Panc1 (cell line): Measurements from ENCODE around the gene PPARD. TPM values are rescaled to one million over a fixed set of nuclear protein-coding genes. Genes with fewer than 3 reads are reported as not detected.

Source experiments
- ATAC-seq: fragments of 200-7000 bp; cut with Tn5 transposase; 2 replicates; pipeline ENCODE4 v1.9.1; 2020; ENCODE audit warnings: mild to moderate bottlenecking, moderate library complexity
- BruUV-seq: library from RNA; stranded (reverse); fragments of 400-500 nt; replicated peaks from 2 replicates; lab custom pipeline; 2021; lab: Mats Ljungman, UMichigan
- CTCF ChIA-PET: fragments of 300-600 bp; sonication (Branson Sonifier 250); formaldehyde crosslinking; loops from one replicate; lab custom pipeline; 2022; ENCODE audit warnings: antibody characterized with exemption; lab: Charles Lee
- POLR2A ChIA-PET: fragments of 300-600 bp; sonication (Branson Sonifier 250); formaldehyde crosslinking; loops from one replicate; lab custom pipeline; 2022; ENCODE audit warnings: antibody characterized with exemption; lab: Charles Lee
- DNase-seq: peaks from one replicate; pipeline ENCODE4 v3.0.0-alpha.2; 2010; ENCODE audit warnings: low read depth, low spot score
- H3K27ac ChIP-seq: 2 replicates; pipeline ENCODE4 v1.5.1; 2011; ENCODE audit warnings: mild to moderate bottlenecking, low read length, inconsistent platforms
- H3K27me3 ChIP-seq: fragments of 200-500 bp; sonication (Bioruptor generic); 2 replicates; pipeline ENCODE4 v1.6.0; 2014; ENCODE audit warnings: low read length, inconsistent platforms; ENCODE audit not compliant: control insufficient read depth, insufficient read depth
- H3K36me3 ChIP-seq: fragments of 200-500 bp; sonication (Bioruptor generic); 2 replicates; pipeline ENCODE4 v1.5.1; 2014; ENCODE audit warnings: inconsistent platforms, mild to moderate bottlenecking, low read length, moderate library complexity; ENCODE audit not compliant: control insufficient read depth, insufficient read depth
- H3K4me1 ChIP-seq: 2 replicates; pipeline ENCODE4 v1.5.1; 2011; ENCODE audit warnings: inconsistent platforms, mild to moderate bottlenecking, low read length, moderate library complexity; ENCODE audit not compliant: control insufficient read depth, insufficient read depth
- H3K4me3 ChIP-seq, 2 experiments: 2 replicates each; pipeline ENCODE4 v1.5.1; 2011 to 2012; ENCODE audit warnings: low read depth in 2 of 2, low read length in 2 of 2, mild to moderate bottlenecking in 2 of 2, inconsistent platforms in 1 of 2, moderate library complexity in 1 of 2
- H3K9me3 ChIP-seq: fragments of 200-500 bp; sonication (Bioruptor generic); 2 replicates; pipeline ENCODE4 v1.5.1; 2014; ENCODE audit warnings: low read depth, mild to moderate bottlenecking, inconsistent platforms, low read length, moderate library complexity; ENCODE audit not compliant: control insufficient read depth, insufficient read depth
- POLR2AphosphoS5 ChIP-seq: IDR thresholded peaks from 2 replicates; pipeline ENCODE4 v1.6.1; 2012; ENCODE audit warnings: mild to moderate bottlenecking, low read depth, low read length, moderate library complexity
- SIN3A ChIP-seq: IDR thresholded peaks from 2 replicates; pipeline ENCODE4 v1.6.1; 2012; ENCODE audit warnings: low read depth, mild to moderate bottlenecking, low read length, moderate library complexity, borderline replicate concordance; ENCODE audit not compliant: insufficient read depth
- TCF7L2 ChIP-seq: IDR thresholded peaks from 2 replicates; pipeline ENCODE4 v1.6.1; 2011; ENCODE audit warnings: mild to moderate bottlenecking, low read depth, low read length, inconsistent platforms
- in situ Hi-C: cut with HindIII; loops from 2 replicates; pipeline ENCODE4 v1.10.0; 2016; ENCODE audit warnings: low sequenced_read_pairs, low pct_unique_long_range_greater_than_20kb
- intact Hi-C: fragments of 100-400 bp; cut with micrococcal nuclease; formaldehyde crosslinking; loops from one replicate; pipeline ENCODE4 v1.10.0; 2022; ENCODE audit not compliant: unreplicated experiment
- total RNA-seq: library from RNA; stranded (reverse); gene quantifications from one replicate; pipeline ENCODE4 v1.2.1, GENCODE V29; 2021; ENCODE audit not compliant: unreplicated experiment
- TF ChIP-seq, protein P1 (sequence below), 2 experiments: IDR thresholded peaks; 2 replicates each; pipeline ENCODE4 v1.6.1; 2011 to 2012; ENCODE audit warnings: low read depth in 2 of 2, control low read depth in 1 of 2, low read length in 1 of 2, mild to moderate bottlenecking in 1 of 2, moderate library complexity in 1 of 2; ENCODE audit not compliant: insufficient read depth in 1 of 2
- TF ChIP-seq, protein P2 (sequence below): fragments of 450-650 bp; IDR thresholded peaks from 2 replicates; pipeline ENCODE4 v1.5.1; 2017; ENCODE audit warnings: mild to moderate bottlenecking

PPARD gene
- total RNA-seq, 1 experiment from 2014 or later: 14.4 TPM

DNA sequence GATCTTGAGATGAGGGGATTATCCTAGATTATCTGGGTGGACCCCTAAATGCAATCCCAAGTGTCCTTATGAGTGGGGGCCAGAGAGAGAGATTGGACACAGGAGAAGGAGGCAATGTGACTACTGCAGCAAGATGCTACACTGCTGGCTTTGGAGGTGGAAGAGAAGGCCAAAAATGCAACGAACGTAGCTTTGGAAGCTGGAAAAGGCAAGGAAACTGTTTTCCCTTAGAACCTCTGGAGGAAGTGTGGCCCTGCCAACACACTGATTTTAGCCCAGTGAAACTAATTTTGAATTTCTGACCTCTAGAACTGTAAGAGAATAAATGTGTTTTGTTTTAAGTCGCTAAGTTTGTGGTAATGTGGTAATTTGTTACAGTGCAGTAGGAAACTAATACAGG lies 15.7 kb downstream of the PPARD start:
- Histone ChIP-seq H3K4me3 (no peak overlapping the region), H3K4me1 (no peaks in the 10 kb centered on the region; the same call in 1 of the 2 replicates), H3K27ac (no peak overlapping the region), H3K36me3 (no peaks in the 10 kb centered on the region), H3K9me3 (no peaks in the 10 kb centered on the region), H3K27me3 (no peaks in the 10 kb centered on the region)
- no TSS peak for BruUV-seq
- in situ Hi-C loops (no loop called here), intact Hi-C loops (no loop called here)
- no peak for ATAC-seq
- TF ChIP-seq, protein P1, sequence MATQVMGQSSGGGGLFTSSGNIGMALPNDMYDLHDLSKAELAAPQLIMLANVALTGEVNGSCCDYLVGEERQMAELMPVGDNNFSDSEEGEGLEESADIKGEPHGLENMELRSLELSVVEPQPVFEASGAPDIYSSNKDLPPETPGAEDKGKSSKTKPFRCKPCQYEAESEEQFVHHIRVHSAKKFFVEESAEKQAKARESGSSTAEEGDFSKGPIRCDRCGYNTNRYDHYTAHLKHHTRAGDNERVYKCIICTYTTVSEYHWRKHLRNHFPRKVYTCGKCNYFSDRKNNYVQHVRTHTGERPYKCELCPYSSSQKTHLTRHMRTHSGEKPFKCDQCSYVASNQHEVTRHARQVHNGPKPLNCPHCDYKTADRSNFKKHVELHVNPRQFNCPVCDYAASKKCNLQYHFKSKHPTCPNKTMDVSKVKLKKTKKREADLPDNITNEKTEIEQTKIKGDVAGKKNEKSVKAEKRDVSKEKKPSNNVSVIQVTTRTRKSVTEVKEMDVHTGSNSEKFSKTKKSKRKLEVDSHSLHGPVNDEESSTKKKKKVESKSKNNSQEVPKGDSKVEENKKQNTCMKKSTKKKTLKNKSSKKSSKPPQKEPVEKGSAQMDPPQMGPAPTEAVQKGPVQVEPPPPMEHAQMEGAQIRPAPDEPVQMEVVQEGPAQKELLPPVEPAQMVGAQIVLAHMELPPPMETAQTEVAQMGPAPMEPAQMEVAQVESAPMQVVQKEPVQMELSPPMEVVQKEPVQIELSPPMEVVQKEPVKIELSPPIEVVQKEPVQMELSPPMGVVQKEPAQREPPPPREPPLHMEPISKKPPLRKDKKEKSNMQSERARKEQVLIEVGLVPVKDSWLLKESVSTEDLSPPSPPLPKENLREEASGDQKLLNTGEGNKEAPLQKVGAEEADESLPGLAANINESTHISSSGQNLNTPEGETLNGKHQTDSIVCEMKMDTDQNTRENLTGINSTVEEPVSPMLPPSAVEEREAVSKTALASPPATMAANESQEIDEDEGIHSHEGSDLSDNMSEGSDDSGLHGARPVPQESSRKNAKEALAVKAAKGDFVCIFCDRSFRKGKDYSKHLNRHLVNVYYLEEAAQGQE (IDR thresholded peaks at IDR 0.05; ENCODE audit: insufficient read depth in 1 of 2, low read depth in 2 of 2, low read length in 1 of 2): no peak
- TF ChIP-seq, protein P2, sequence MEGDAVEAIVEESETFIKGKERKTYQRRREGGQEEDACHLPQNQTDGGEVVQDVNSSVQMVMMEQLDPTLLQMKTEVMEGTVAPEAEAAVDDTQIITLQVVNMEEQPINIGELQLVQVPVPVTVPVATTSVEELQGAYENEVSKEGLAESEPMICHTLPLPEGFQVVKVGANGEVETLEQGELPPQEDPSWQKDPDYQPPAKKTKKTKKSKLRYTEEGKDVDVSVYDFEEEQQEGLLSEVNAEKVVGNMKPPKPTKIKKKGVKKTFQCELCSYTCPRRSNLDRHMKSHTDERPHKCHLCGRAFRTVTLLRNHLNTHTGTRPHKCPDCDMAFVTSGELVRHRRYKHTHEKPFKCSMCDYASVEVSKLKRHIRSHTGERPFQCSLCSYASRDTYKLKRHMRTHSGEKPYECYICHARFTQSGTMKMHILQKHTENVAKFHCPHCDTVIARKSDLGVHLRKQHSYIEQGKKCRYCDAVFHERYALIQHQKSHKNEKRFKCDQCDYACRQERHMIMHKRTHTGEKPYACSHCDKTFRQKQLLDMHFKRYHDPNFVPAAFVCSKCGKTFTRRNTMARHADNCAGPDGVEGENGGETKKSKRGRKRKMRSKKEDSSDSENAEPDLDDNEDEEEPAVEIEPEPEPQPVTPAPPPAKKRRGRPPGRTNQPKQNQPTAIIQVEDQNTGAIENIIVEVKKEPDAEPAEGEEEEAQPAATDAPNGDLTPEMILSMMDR: no peak
- TF ChIP-seq POLR2AphosphoS5 (no peak), SIN3A (no peak), TCF7L2 (no peak)
- no peak for DNase-seq
- ChIA-PET CTCF (no interaction called here), POLR2A (no interaction called here)

DNA sequence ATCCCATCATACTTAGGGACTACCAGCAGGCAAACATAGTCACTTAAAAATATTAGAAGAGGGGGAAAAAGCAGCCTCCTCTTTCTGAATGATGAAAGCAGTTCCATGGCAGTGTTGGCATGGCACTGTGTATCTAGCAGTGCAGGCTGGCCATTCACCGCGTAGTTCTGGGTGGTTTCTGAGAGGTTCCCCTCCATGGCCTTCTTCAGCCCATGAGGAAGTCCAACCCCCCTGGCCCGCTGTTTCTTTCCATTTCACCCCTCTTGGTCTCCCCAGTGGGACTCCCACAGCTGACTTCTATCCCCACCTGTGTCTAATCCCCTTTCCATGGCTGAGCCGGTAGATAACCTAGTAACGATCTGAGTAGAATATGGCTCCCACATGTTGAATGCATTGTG lies 17.0 kb downstream of the PPARD start:
- CTCF ChIA-PET: no interaction called here
- in situ Hi-C loops: no loop called here

More for the DNA sequence above, 17.0 kb downstream of the PPARD start:
- TF ChIP-seq, protein P2: no peak
- TF ChIP-seq, protein P1 (IDR thresholded peaks at IDR 0.05; ENCODE audit: insufficient read depth in 1 of 2, low read depth in 2 of 2, low read length in 1 of 2): no peak
- TF ChIP-seq POLR2AphosphoS5: no peak
- no peak for TF ChIP-seq TCF7L2
- H3K27me3 ChIP-seq: no peaks in the 10 kb centered on the region
- H3K4me1 ChIP-seq: no peaks in the 10 kb centered on the region; the same call in 1 of the 2 replicates
- intact Hi-C loops: no loop called here
- no peak overlapping the region for H3K27ac ChIP-seq
- no peak overlapping the region for H3K4me3 ChIP-seq
- POLR2A ChIA-PET: no interaction called here
- ATAC-seq (no peak), DNase-seq (no peak)
- no peaks in the 10 kb centered on the region for H3K36me3 ChIP-seq
- H3K9me3 ChIP-seq: no peaks in the 10 kb centered on the region
- no TSS peak for BruUV-seq
